Upper lobe of left lung (tissue), 6 donors: ENCODE data around the gene ARHGEF37. TPM values are rescaled to one million over a fixed set of nuclear protein-coding genes. Genes with fewer than 3 reads are reported as not detected.
"Not testable (repeated sequence)": the region's sequence is repeated elsewhere in the genome, so short reads cannot be mapped to it uniquely, and the experiment has no call there.

Source experiments
- ATAC-seq, 2 donors: fragments of 200-7000 bp; cut with Tn5 transposase; one replicate each; pipeline ENCODE4 v1.9.1; 2022; ENCODE audit warnings: mild to moderate bottlenecking in 2 of 2, moderate library complexity in 2 of 2; ENCODE audit not compliant: low FRiP score in 2 of 2
- DNase-seq, 2 donors: peaks; one replicate each; pipeline ENCODE4 v3.0.0-alpha.2; 2019 to 2020
- H3K27ac ChIP-seq, 4 donors: fragments of 200-600 bp; sonication (generic); one replicate each; pipeline ENCODE4 v1.5.1; 2016 to 2019
- H3K27me3 ChIP-seq, 4 donors: fragments of 200-600 bp; sonication (generic); one replicate each; pipeline ENCODE4 v1.5.1; 2017 to 2019
- H3K36me3 ChIP-seq, 4 donors: fragments of 200-600 bp; sonication (generic); one replicate each; pipeline ENCODE4 v1.5.1; 2016 to 2019
- H3K4me1 ChIP-seq, 4 donors: fragments of 200-600 bp; sonication (generic); one replicate each; pipeline ENCODE4 v1.5.1; 2018 to 2019
- H3K4me3 ChIP-seq, 4 donors: fragments of 200-600 bp; sonication (generic); one replicate each; pipeline ENCODE4 v1.5.1; 2017 to 2019; ENCODE audit warnings: mild to moderate bottlenecking in 2 of 4, moderate library complexity in 1 of 4
- H3K9me3 ChIP-seq, 4 donors: fragments of 200-600 bp; sonication (generic); one replicate each; pipeline ENCODE4 v1.5.1; 2018 to 2019
- EP300 ChIP-seq, 4 donors: sonication (generic); formaldehyde crosslinking; IDR thresholded peaks; one replicate each; pipeline ENCODE4 v1.5.1; 2017; ENCODE audit warnings: antibody characterized with exemption in 4 of 4, control low read depth in 2 of 4
- POLR2A ChIP-seq, 4 donors: fragments of 450-650 bp; IDR thresholded peaks; one replicate each; pipeline ENCODE4 v1.5.1; 2016 to 2017; ENCODE audit warnings: antibody characterized with exemption in 4 of 4, mild to moderate bottlenecking in 2 of 4
- POLR2AphosphoS5 ChIP-seq, 2 donors: sonication (generic); formaldehyde crosslinking; IDR thresholded peaks; one replicate each; pipeline ENCODE4 v1.5.1; 2017; ENCODE audit warnings: antibody characterized with exemption in 2 of 2
- WGBS, 2 donors: methylation state at CpG; one replicate each; pipeline ENCODE4 v1.1.5; 2017 to 2018; 5-methylcytosine and 5-hydroxymethylcytosine counted together
- total RNA-seq, 6 donors: library from RNA; depleted of rRNA in 4 of 6; stranded (reverse); fragments of >200 nt in 4 of 6; gene quantifications; one replicate each; pipeline versions ENCODE4 v1.1.0 to v1.2.1, GENCODE V29; 2016 to 2021
- TF ChIP-seq, protein P1 (sequence below), 6 experiments: fragments of 450-650 bp in 4 of 6; fragments of 200-600 bp in 2 of 6; sonication (generic) in 2 of 6; IDR thresholded peaks; one replicate each; pipeline ENCODE4 v1.5.1; 2016 to 2019; ENCODE audit warnings: antibody characterized with exemption in 6 of 6
- donor health status: DM: no; HTN: no; CAD: no; lungs with moderate emphysema.
- donor health status: DM: no; HTN: yes; CAD: no; lungs with severe emphysema.

Gene ARHGEF37
- total RNA-seq, 6 donors from 2014 or later = 4.3 to 13.6 (median 10.0) TPM

DNA sequence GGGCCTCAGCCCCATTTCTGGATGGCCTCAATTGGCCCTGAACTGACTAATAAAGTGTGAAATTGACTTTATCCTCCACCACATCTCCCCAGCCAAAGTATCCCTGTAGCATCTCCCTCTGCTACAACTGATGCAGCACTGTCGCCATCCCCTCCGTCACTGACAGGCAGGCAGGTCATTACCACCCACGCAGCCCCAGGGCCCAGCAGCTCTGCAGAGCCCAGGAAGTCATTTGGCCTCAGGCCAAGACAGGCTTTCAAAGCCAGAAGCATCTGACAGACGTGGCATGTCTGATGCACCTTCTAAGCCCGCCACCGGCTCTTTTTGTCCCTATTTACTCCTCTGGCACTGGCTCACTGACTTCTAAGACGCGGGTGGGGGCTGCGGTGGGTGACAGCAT is 65.3 kb downstream of the ARHGEF37 start:
- ATAC-seq = no peak
- Histone ChIP-seq H3K27ac (no peak overlapping the region), H3K4me1 (no peaks in the 10 kb centered on the region), H3K27me3 (no peaks in the 10 kb centered on the region), H3K4me3 (no peak overlapping the region), H3K36me3 (no peaks in the 10 kb centered on the region), H3K9me3 (no peaks in the 10 kb centered on the region)
- TF ChIP-seq, protein P1, sequence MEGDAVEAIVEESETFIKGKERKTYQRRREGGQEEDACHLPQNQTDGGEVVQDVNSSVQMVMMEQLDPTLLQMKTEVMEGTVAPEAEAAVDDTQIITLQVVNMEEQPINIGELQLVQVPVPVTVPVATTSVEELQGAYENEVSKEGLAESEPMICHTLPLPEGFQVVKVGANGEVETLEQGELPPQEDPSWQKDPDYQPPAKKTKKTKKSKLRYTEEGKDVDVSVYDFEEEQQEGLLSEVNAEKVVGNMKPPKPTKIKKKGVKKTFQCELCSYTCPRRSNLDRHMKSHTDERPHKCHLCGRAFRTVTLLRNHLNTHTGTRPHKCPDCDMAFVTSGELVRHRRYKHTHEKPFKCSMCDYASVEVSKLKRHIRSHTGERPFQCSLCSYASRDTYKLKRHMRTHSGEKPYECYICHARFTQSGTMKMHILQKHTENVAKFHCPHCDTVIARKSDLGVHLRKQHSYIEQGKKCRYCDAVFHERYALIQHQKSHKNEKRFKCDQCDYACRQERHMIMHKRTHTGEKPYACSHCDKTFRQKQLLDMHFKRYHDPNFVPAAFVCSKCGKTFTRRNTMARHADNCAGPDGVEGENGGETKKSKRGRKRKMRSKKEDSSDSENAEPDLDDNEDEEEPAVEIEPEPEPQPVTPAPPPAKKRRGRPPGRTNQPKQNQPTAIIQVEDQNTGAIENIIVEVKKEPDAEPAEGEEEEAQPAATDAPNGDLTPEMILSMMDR (IDR thresholded peaks at IDR 0.05) = no peak
- no peak for TF ChIP-seq POLR2A (IDR thresholded peaks at IDR 0.05)
- no peak for TF ChIP-seq EP300 (IDR thresholded peaks at IDR 0.05)
- no peak for TF ChIP-seq POLR2AphosphoS5 (IDR thresholded peaks at IDR 0.05)
- 66% methylated on average over 7 to 9 of the region's 9 CpGs for WGBS, 2 donors
- no peak for DNase-seq

DNA sequence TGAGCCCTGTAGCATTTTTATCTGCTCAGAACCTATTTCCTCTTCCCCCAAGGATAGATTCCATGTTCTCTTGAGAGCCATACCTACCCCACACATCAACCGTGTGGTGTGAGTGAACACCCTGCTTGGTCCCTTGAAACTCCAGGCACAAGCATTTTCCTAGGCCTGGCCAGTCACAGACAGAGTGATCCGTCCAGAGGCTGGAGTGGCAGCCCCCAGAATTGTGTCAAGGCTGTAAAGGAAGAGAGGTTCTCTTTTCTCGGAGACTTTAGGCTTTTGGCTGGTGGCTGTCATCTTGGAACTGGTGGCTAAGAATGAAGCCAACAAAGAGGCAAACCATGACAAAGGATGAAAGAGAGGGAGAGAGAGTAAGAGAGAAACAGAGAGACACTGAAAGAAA is 66.0 kb downstream of the ARHGEF37 start:
- DNase-seq = no peak
- TF ChIP-seq POLR2AphosphoS5 (IDR thresholded peaks at IDR 0.05) (no peak), POLR2A (IDR thresholded peaks at IDR 0.05) (no peak), EP300 (IDR thresholded peaks at IDR 0.05) (no peak)
- TF ChIP-seq, protein P1 (IDR thresholded peaks at IDR 0.05) = no peak
- H3K27ac ChIP-seq = no peak overlapping the region
- H3K27me3 ChIP-seq = no peaks in the 10 kb centered on the region
- H3K36me3 ChIP-seq = no peaks in the 10 kb centered on the region
- 77 to 91% methylated on average over 3 of the region's 3 CpGs for WGBS, 2 donors
- no peak overlapping the region for H3K4me3 ChIP-seq
- H3K4me1 ChIP-seq = no peaks in the 10 kb centered on the region
- no peak for ATAC-seq
- H3K9me3 ChIP-seq = no peaks in the 10 kb centered on the region

GRCh38 chr5:149648464-149649393 is 67.4 kb downstream of the ARHGEF37 start:
- H3K27ac ChIP-seq, H3K4me1 ChIP-seq, H3K36me3 ChIP-seq, ATAC-seq, DNase-seq, H3K27me3 ChIP-seq, H3K9me3 ChIP-seq, H3K4me3 ChIP-seq: not testable (repeated sequence)
- WGBS, 2 donors = 94 to 95% methylated on average over 6 of the region's 6 CpGs

- H3K4me1 ChIP-seq, H3K27ac ChIP-seq, H3K4me3 ChIP-seq, ATAC-seq, H3K27me3 ChIP-seq, H3K36me3 ChIP-seq, H3K9me3 ChIP-seq, DNase-seq: not testable (repeated sequence)
- 98 to 100% methylated on average over 1 of the region's 1 CpG for WGBS, 2 donors
Measured at GRCh38 chr5:149649730-149650129, 68.4 kb downstream of the ARHGEF37 start.

- TF ChIP-seq EP300 (IDR thresholded peaks at IDR 0.05) (no peak), POLR2AphosphoS5 (IDR thresholded peaks at IDR 0.05) (no peak), POLR2A (IDR thresholded peaks at IDR 0.05) (no peak)
- TF ChIP-seq, protein P1 (IDR thresholded peaks at IDR 0.05) = no peak
- ATAC-seq = no peak
- Histone ChIP-seq H3K27me3 (no peaks in the 10 kb centered on the region), H3K9me3 (no peaks in the 10 kb centered on the region), H3K36me3 (no peaks in the 10 kb centered on the region), H3K4me3 (no peak overlapping the region), H3K4me1 (no peaks in the 10 kb centered on the region), H3K27ac (no peak overlapping the region)
- no peak for DNase-seq
- WGBS, 2 donors = 94 to 97% methylated on average over 1 of the region's 1 CpG
Measured at GRCh38 chr5:149651686-149652085, 70.4 kb downstream of the ARHGEF37 start.

GRCh38 chr5:149652697-149653096 is 71.4 kb downstream of the ARHGEF37 start:
- no peak overlapping the region for H3K27ac ChIP-seq
- H3K4me3 ChIP-seq = no peak overlapping the region
- no peaks in the 10 kb centered on the region for H3K36me3 ChIP-seq
- TF ChIP-seq POLR2A (IDR thresholded peaks at IDR 0.05) (no peak), POLR2AphosphoS5 (IDR thresholded peaks at IDR 0.05) (no peak), EP300 (IDR thresholded peaks at IDR 0.05) (no peak)
- TF ChIP-seq, protein P1 (IDR thresholded peaks at IDR 0.05) = no peak
- no peak for DNase-seq
- WGBS, 2 donors = 95 to 97% methylated on average over 2 of the region's 2 CpGs
- no peak for ATAC-seq
- H3K27me3 ChIP-seq = no peaks in the 10 kb centered on the region
- no peaks in the 10 kb centered on the region for H3K4me1 ChIP-seq
- H3K9me3 ChIP-seq = no peaks in the 10 kb centered on the region
